Measurements from ENCODE around the gene KCNC3.

KCNC3 gene

DNA sequence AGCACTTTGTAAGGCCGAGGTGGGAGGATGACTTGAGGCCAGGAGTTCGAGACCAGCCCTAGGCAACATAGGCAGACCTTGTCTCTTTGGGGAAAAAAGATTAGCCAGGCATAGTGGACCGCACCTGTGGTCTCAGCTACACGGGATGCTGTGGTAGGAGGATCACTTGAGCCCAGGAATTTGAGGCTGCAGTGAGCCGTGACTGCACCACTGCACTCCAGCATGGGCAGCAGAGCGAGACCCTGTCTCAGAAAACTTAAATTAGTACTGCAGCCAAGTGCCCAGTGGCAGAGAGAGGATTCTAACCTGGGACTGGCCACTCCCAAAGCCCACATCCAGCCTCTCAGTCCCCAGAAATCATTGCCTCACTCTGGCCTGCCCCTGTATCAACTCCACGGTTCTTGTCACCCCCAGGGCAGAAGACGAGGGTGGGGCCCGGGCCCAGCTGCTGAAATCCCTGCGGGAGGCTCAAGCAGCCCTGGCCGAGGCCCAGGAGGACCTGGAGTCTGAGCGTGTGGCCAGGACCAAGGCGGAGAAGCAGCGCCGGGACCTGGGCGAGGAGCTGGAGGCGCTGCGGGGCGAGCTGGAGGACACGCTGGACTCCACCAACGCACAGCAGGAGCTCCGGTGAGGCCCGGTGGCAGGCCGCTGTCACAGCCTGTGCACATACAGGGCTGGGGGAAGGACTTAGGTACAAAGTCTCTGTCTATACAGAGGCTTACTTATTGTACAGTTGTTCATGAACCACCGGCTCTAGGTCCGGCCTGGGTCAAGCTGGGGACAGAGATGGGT, 53.4 kb downstream of the KCNC3 start:
- Histone ChIP-seq H3K9me3 (ENCODE audit: control insufficient read depth, insufficient read depth, low read length) (no peaks in the 10 kb centered on the region), H3K9ac (ENCODE audit: low read depth, low read length) (no peak overlapping the region), H3K36me3 (ENCODE audit: insufficient read depth, low read length) (no peaks in the 10 kb centered on the region), H3K4me1 (ENCODE audit: insufficient read depth, low read length) (no peaks in the 10 kb centered on the region)

DNA sequence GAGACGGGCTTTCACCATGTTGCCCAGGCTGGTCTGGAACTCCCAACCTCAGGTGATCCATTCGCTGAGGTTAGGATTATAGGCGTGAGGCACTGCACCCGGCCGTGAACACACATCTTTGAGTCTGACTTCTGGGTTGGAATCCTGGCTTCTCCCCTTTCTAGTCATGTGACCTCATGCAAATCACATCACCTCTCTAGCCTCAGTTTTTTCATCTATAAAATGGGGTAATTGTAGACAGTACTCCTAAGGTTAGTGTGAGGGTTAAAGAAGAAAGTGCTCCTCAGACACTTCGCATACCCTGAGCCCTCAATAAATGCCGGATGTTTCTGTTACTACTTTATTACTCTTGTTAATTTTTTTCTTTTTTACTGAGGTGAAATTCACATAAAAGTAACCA, 55.4 kb downstream of the KCNC3 start:
- Histone ChIP-seq H3K9ac (ENCODE audit: low read depth, low read length) (no peak overlapping the region), H3K9me3 (ENCODE audit: control insufficient read depth, insufficient read depth, low read length) (no peaks in the 10 kb centered on the region), H3K36me3 (ENCODE audit: insufficient read depth, low read length) (no peaks in the 10 kb centered on the region), H3K4me1 (ENCODE audit: insufficient read depth, low read length) (no peaks in the 10 kb centered on the region)

- Histone ChIP-seq H3K9me3 (ENCODE audit: control insufficient read depth, insufficient read depth, low read length) (no peaks in the 10 kb centered on the region), H3K9ac (ENCODE audit: low read depth, low read length) (no peak overlapping the region), H3K36me3 (ENCODE audit: insufficient read depth, low read length) (peaks cover 3% of the 10 kb centered on the region; the same call in 1 of the 2 replicates), H3K4me1 (ENCODE audit: insufficient read depth, low read length) (no peaks in the 10 kb centered on the region)
Measured at GRCh38 chr19:50272263-50272897, 56.8 kb downstream of the KCNC3 start.

DNA sequence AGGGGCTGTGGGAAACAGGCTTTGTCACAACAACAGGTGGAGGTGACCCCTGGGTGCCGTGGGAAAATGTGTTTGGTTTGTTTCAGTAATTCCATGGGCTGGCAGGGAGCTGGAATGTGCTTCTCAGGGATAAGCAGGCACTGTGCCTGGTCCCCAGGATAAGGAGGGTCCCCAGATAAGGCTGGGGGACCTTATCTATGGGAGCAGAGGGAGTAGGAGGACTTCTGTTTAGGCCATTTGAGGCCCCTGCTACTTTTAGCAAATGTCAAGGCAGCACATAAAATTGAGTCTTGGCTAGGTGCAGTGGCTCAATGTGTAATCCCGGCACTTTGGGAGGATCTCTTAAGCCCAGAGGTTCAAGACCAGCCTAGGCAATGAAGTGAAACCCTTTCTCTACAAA, 59.5 kb downstream of the KCNC3 start:
- Histone ChIP-seq H3K36me3 (ENCODE audit: insufficient read depth, low read length) (peaks cover 3% of the 10 kb centered on the region; the same call in 1 of the 2 replicates), H3K9ac (ENCODE audit: low read depth, low read length) (no peak overlapping the region), H3K9me3 (ENCODE audit: control insufficient read depth, insufficient read depth, low read length) (no peaks in the 10 kb centered on the region), H3K4me1 (ENCODE audit: insufficient read depth, low read length) (no peaks in the 10 kb centered on the region)

DNA sequence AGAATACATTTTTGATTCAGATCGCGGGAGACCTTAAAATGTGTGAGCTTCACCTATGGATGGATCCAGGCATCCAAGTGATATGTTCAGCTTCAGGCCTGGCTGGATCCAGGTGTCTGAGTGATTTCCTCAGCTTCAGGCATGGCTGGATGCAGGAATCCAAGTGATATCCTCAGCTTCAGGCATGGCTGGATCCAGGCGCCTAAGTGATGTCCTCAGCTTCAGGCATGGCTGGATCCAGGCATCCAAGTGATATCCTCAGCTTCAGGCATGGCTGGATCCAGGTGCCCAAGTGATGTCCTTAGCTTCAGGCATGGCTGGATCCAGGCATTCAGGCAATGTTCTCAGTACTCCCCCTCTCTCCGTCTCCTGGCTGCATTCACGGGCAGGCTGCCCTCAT, 60.7 kb downstream of the KCNC3 start:
- Histone ChIP-seq H3K9ac (ENCODE audit: low read depth, low read length) (no peak overlapping the region), H3K4me1 (ENCODE audit: insufficient read depth, low read length) (no peaks in the 10 kb centered on the region), H3K36me3 (ENCODE audit: insufficient read depth, low read length) (peaks cover 3% of the 10 kb centered on the region; the same call in 1 of the 2 replicates), H3K9me3 (ENCODE audit: control insufficient read depth, insufficient read depth, low read length) (no peaks in the 10 kb centered on the region)

DNA sequence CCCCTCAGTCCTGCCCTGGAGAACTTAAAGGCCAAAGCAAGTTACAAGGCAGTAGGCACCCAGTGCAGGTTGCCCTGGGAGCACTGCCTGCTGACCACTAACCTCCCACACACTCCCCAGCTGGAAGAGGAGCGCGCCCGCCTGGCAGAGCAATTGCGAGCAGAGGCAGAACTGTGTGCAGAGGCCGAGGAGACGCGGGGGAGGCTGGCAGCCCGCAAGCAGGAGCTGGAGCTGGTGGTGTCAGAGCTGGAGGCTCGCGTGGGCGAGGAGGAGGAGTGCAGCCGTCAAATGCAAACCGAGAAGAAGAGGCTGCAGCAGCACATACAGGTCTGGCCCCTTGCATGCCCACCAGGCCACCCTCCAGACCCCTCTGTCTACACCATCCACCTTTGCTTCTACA, 61.1 kb downstream of the KCNC3 start:
- Histone ChIP-seq H3K9me3 (ENCODE audit: control insufficient read depth, insufficient read depth, low read length) (no peaks in the 10 kb centered on the region), H3K9ac (ENCODE audit: low read depth, low read length) (no peak overlapping the region), H3K36me3 (ENCODE audit: insufficient read depth, low read length) (peaks cover 3% of the 10 kb centered on the region; the same call in 1 of the 2 replicates), H3K4me1 (ENCODE audit: insufficient read depth, low read length) (no peaks in the 10 kb centered on the region)

DNA sequence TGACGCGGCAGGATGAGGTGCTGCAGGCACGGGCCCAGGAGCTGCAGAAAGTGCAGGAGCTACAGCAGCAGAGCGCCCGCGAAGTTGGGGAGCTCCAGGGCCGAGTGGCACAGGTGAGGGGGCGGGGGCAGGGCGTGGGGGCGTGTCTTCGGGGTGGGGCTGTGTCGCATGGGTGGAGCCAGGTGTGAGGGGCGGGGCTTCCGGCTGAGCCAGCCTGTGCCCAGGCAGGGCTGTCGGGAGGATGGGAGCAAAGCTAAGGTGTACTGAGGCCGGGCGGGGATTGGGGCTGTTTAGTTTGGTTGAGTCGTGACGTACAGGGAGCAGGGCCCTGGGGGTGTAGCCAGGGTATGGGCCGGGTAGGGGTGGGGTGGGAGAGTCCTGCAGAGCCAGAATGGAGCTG, 62.3 kb downstream of the KCNC3 start:
- Histone ChIP-seq H3K9me3 (ENCODE audit: control insufficient read depth, insufficient read depth, low read length) (no peaks in the 10 kb centered on the region), H3K9ac (ENCODE audit: low read depth, low read length) (peak overlapping the region; percentile 27; the same call in 1 of the 2 replicates), H3K36me3 (ENCODE audit: insufficient read depth, low read length) (peaks cover 3% of the 10 kb centered on the region; the same call in 1 of the 2 replicates), H3K4me1 (ENCODE audit: insufficient read depth, low read length) (no peaks in the 10 kb centered on the region)

GRCh38 chr19:50266041-50266440, 63.1 kb downstream of the KCNC3 start:
- H3K9ac ChIP-seq (ENCODE audit: low read depth, low read length) = no peak overlapping the region
- no peaks in the 10 kb centered on the region for H3K9me3 ChIP-seq (ENCODE audit: control insufficient read depth, insufficient read depth, low read length)
- peaks cover 3% of the 10 kb centered on the region; the same call in 1 of the 2 replicates for H3K36me3 ChIP-seq (ENCODE audit: insufficient read depth, low read length)
- H3K4me1 ChIP-seq (ENCODE audit: insufficient read depth, low read length) = no peaks in the 10 kb centered on the region

DNA sequence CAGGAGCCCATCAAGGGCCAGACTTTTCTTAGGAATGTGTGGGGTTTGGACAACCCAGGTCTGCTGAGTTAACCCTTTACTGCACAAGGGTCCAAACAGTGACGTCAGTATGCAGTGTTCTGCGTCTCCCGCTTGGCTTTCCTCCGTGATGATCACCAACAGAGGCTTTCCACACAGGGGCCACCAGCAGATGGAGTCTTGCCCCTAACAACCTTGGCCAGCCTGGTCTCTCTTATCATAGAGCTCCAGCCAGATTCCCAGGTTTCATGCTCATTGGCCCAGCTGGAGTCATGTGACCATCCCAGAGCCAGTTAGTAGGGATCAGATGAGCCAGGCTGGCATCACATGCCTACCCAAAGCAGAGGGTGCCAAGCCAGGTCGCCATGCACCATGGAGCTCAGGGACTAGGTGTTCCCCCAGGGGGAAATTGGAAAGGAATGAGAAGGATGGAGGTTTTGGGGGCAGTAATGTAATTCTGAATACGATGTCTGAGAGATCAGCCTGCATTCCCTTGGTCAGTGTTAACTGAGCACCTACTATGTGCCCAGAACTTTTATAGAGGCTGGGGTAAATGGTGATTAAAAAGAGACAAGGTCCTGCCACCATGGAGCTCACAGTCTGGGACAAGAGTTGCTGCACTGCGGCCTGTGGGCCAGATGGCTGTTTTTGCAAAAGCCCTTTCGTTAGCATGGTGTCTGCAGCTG, 64.5 kb downstream of the KCNC3 start:
- no peak overlapping the region for H3K9ac ChIP-seq (ENCODE audit: low read depth, low read length)
- H3K9me3 ChIP-seq (ENCODE audit: control insufficient read depth, insufficient read depth, low read length) = no peaks in the 10 kb centered on the region
- peaks cover 3% of the 10 kb centered on the region; the same call in 1 of the 2 replicates for H3K36me3 ChIP-seq (ENCODE audit: insufficient read depth, low read length)
- no peaks in the 10 kb centered on the region for H3K4me1 ChIP-seq (ENCODE audit: insufficient read depth, low read length)

GRCh38 chr19:50263176-50263575, 66.0 kb downstream of the KCNC3 start:
- Histone ChIP-seq H3K9me3 (ENCODE audit: control insufficient read depth, insufficient read depth, low read length) (no peaks in the 10 kb centered on the region), H3K9ac (ENCODE audit: low read depth, low read length) (no peak overlapping the region), H3K4me1 (ENCODE audit: insufficient read depth, low read length) (no peaks in the 10 kb centered on the region), H3K36me3 (ENCODE audit: insufficient read depth, low read length) (no peaks in the 10 kb centered on the region)
